GM18511 (cell line): Measurements from ENCODE around the gene DNAJC13.

Experiments used
- ATAC-seq: cut with Tn5 transposase; IDR thresholded peaks from one replicate; pipeline ENCODE4 v1.9.1; 2021; ENCODE audit warnings: mild to moderate bottlenecking, moderate library complexity; ENCODE audit not compliant: unreplicated experiment

The DNAJC13 gene

GRCh38 chr3:132405609-132406299, 11.5 kb upstream of the DNAJC13 start:
- no peak for ATAC-seq

- ATAC-seq, result no peak
Measured at GRCh38 chr3:132406587-132406986, 10.7 kb upstream of the DNAJC13 start.

GRCh38 chr3:132407025-132407424, 10.3 kb upstream of the DNAJC13 start:
- no peak for ATAC-seq

GRCh38 chr3:132414841-132415240, 2.5 kb upstream of the DNAJC13 start:
- ATAC-seq, result no peak

- ATAC-seq, result no peak
Measured at GRCh38 chr3:132416161-132416560, 1.1 kb upstream of the DNAJC13 start.

- ATAC-seq, result peak; percentile 55
Measured at GRCh38 chr3:132417695-132418411, 551 bp downstream of the DNAJC13 start.

- no peak for ATAC-seq
Measured at GRCh38 chr3:132418916-132419315, 1.6 kb downstream of the DNAJC13 start.

GRCh38 chr3:132421832-132422231, 4.5 kb downstream of the DNAJC13 start:
- ATAC-seq, result no peak

GRCh38 chr3:132422531-132422930, 5.2 kb downstream of the DNAJC13 start:
- no peak for ATAC-seq

- ATAC-seq, result no peak
Measured at GRCh38 chr3:132432639-132433038, 15.3 kb downstream of the DNAJC13 start.

GRCh38 chr3:132433121-132433520, 15.8 kb downstream of the DNAJC13 start:
- ATAC-seq, result no peak

- ATAC-seq, result no peak
Measured at GRCh38 chr3:132435224-132435910, 18.1 kb downstream of the DNAJC13 start.

GRCh38 chr3:132435911-132436425, 18.7 kb downstream of the DNAJC13 start:
- no peak for ATAC-seq

GRCh38 chr3:132443421-132443820, 26.1 kb downstream of the DNAJC13 start:
- ATAC-seq, result no peak

- ATAC-seq, result no peak
Measured at GRCh38 chr3:132444383-132444782, 27.1 kb downstream of the DNAJC13 start.

- peak; percentile 54 for ATAC-seq
Measured at GRCh38 chr3:132445817-132446216, 28.5 kb downstream of the DNAJC13 start.

- ATAC-seq, result no peak
Measured at GRCh38 chr3:132448216-132448961, 31.1 kb downstream of the DNAJC13 start.

GRCh38 chr3:132456136-132456535, 38.8 kb downstream of the DNAJC13 start:
- ATAC-seq, result no peak

- no peak for ATAC-seq
Measured at GRCh38 chr3:132456571-132456970, 39.3 kb downstream of the DNAJC13 start.

- ATAC-seq, result no peak
Measured at GRCh38 chr3:132457286-132457685, 40.0 kb downstream of the DNAJC13 start.

GRCh38 chr3:132459551-132459950, 42.2 kb downstream of the DNAJC13 start:
- no peak for ATAC-seq
